Esophagus muscularis mucosa (tissue), 4 donors: ENCODE data around the gene PLPPR3. TPM values are rescaled to one million over a fixed set of nuclear protein-coding genes. Genes with fewer than 3 reads are reported as not detected.

Source experiments
- DNase-seq: peaks from one replicate; pipeline ENCODE4 v3.0.0-alpha.2; 2017; ENCODE audit errors: extremely low spot score
- H3K27ac ChIP-seq, 4 donors: fragments of 200-600 bp; sonication (generic); replicated peaks in 1 of 4; 1 replicate in 3 of 4; 2 replicates in 1 of 4; pipeline ENCODE4 v1.5.1; 2016 to 2019; ENCODE audit warnings: mild to moderate bottlenecking in 1 of 4
- H3K27me3 ChIP-seq, 4 donors: fragments of 200-600 bp; sonication (generic); one replicate each; pipeline versions ENCODE4 v1.5.1 to v1.6.0; 2016 to 2019
- H3K36me3 ChIP-seq, 4 donors: fragments of 200-600 bp; sonication (generic); one replicate each; pipeline ENCODE4 v1.5.1; 2016 to 2019
- H3K4me1 ChIP-seq, 4 donors: fragments of 200-600 bp; sonication (generic); one replicate each; pipeline ENCODE4 v1.5.1; 2016 to 2019
- H3K4me3 ChIP-seq, 4 donors: fragments of 200-600 bp; sonication (generic); 1 replicate in 2 of 4; 2 replicates in 2 of 4; pipeline ENCODE4 v1.5.1; 2016 to 2019; ENCODE audit warnings: mild to moderate bottlenecking in 4 of 4, moderate library complexity in 1 of 4
- H3K9me3 ChIP-seq, 4 donors: fragments of 200-600 bp; sonication (generic); 1 replicate in 3 of 4; 2 replicates in 1 of 4; pipeline ENCODE4 v1.5.1; 2016 to 2019
- EP300 ChIP-seq: sonication (generic); formaldehyde crosslinking; IDR thresholded peaks from one replicate; pipeline ENCODE4 v1.6.1; 2017; ENCODE audit warnings: antibody characterized with exemption
- POLR2A ChIP-seq: fragments of 450-650 bp; IDR thresholded peaks from one replicate; pipeline ENCODE4 v1.6.1; 2017; ENCODE audit warnings: antibody characterized with exemption, moderate library complexity, mild to moderate bottlenecking, low read depth
- POLR2AphosphoS5 ChIP-seq, 2 donors: sonication (generic); formaldehyde crosslinking; IDR thresholded peaks; one replicate each; pipeline ENCODE4 v1.6.1; 2017; ENCODE audit warnings: antibody characterized with exemption in 2 of 2
- WGBS: methylation state at CpG from one replicate; pipeline ENCODE4 v1.1.5; 2018; 5-methylcytosine and 5-hydroxymethylcytosine counted together
- intact Hi-C: fragments of 100-400 bp; cut with DNase I; formaldehyde crosslinking; loops from one replicate; pipeline ENCODE4 v1.15.1; 2023
- total RNA-seq, 4 donors: library from RNA; depleted of rRNA; stranded (reverse); fragments of >200 nt; gene quantifications; one replicate each; pipeline versions ENCODE4 v1.1.0 to v1.2.1, GENCODE V29; 2016
- TF ChIP-seq, protein P1 (sequence below), 3 experiments: fragments of 200-600 bp in 2 of 3; fragments of 450-650 bp in 1 of 3; sonication (generic) in 2 of 3; IDR thresholded peaks; one replicate each; pipeline ENCODE4 v1.5.1; 2017 to 2019; ENCODE audit warnings: antibody characterized with exemption in 3 of 3, mild to moderate bottlenecking in 2 of 3, moderate library complexity in 1 of 3

The PLPPR3 gene
- total RNA-seq, 4 donors from 2014 or later = not detected

DNA sequence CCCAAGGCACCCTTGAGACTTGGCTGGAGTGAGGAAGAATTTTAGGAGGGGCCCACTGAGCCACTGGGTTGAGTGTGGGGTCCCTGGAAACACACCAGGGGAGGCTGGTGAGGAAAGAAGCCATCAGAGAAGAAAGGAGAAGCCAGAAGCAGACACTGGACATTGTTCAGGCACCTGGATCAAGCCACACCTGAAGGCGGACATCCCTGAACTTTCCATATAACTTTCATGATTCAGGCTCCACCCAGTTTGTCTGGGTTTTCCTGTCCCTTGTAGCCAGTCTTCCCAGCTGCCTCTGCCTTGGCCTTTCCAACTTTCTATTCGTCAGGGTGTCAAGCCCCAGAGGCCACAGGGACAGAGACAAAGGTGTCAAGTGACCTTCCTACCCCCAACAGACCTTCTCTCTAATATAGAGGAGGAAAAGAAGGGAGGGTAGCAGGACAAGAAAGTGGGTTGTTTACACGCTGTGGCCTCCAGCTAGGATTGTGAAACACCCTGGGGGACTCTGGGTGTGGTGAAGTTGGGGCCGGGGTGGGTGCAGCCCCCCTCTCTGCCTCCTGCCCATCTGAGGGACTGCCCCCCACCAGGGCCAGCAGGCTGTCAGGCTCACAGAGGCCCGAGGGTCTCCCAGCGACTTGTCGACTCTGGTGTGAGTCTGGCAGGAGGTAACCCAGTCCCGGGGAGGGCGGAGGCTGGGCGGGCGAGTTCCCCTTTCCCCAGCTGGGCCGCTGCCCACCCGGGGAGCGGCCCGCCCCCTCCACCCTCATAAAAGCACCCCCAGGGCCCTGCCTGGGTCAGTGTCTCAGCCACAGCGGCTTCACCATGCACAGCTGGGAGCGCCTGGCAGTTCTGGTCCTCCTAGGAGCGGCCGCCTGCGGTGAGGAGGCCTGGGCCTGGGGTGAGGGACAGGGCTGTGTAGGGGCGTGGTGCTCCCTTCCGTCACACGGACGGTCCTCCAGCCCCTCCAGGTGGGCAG lies 37.4 kb upstream of the PLPPR3 start, which contains the start of gene CFD:
Gene CFD (plus strand): TSS at position 797 of the 976 bp plus-strand sequence. CDS start 26 bp downstream, at position 823.
- no peak for DNase-seq
- intact Hi-C loops = loop anchor here (2.0 kb wide), 1 partner anchor 62 kb away; no protein-coding TSS in a partner anchor
- TF ChIP-seq POLR2A (peak; percentile 56), POLR2AphosphoS5 (IDR thresholded peaks at IDR 0.05) (peak; percentile 27 to 85)
- TF ChIP-seq, protein P1, sequence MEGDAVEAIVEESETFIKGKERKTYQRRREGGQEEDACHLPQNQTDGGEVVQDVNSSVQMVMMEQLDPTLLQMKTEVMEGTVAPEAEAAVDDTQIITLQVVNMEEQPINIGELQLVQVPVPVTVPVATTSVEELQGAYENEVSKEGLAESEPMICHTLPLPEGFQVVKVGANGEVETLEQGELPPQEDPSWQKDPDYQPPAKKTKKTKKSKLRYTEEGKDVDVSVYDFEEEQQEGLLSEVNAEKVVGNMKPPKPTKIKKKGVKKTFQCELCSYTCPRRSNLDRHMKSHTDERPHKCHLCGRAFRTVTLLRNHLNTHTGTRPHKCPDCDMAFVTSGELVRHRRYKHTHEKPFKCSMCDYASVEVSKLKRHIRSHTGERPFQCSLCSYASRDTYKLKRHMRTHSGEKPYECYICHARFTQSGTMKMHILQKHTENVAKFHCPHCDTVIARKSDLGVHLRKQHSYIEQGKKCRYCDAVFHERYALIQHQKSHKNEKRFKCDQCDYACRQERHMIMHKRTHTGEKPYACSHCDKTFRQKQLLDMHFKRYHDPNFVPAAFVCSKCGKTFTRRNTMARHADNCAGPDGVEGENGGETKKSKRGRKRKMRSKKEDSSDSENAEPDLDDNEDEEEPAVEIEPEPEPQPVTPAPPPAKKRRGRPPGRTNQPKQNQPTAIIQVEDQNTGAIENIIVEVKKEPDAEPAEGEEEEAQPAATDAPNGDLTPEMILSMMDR (IDR thresholded peaks at IDR 0.05) = no peak
- Histone ChIP-seq H3K4me1 (peaks cover 16 to 45% (median 42%) of the 10 kb centered on the region in 4 donors), H3K36me3 (no peaks in the 10 kb centered on the region), H3K27ac (peak within 1 kb of the TSS; percentile 58 to 79 (median 66)), H3K9me3 (no peaks in the 10 kb centered on the region), H3K4me3 (peak within 1 kb of the TSS; percentile 47 to 63 (median 48)), H3K27me3 (peaks cover 0 to 83% (median 29%) of the 10 kb centered on the region in 4 donors)
- 49% methylated on average over 12 of the region's 24 CpGs for WGBS

DNA sequence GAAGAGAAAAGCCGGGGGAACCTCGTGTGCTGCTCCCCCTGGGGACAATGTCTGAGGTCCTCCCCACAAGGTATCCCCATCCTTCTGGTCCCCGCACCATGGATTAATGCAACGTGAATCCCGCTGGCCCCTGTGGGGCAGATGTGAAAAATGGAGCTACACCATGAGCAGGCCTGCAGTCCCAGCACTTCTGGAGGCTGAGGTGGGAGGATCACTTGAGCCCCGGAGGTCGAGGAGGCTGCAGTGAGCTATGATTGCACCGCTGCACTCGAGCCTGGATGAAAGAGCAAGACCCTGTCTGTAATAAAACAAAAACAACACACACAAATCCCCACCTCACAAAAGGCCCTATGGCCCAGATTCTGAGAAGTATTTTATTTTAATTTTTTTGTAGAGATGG lies 36.5 kb upstream of the PLPPR3 start:
- H3K4me1 ChIP-seq = peaks cover 11 to 36% (median 35%) of the 10 kb centered on the region in 4 donors
- H3K27me3 ChIP-seq = peaks cover 0 to 88% (median 31%) of the 10 kb centered on the region in 4 donors
- no peak for DNase-seq
- no peak overlapping the region for H3K4me3 ChIP-seq
- TF ChIP-seq EP300 (no peak), POLR2AphosphoS5 (IDR thresholded peaks at IDR 0.05) (no peak), POLR2A (no peak)
- TF ChIP-seq, protein P1 (IDR thresholded peaks at IDR 0.05) = no peak
- intact Hi-C loops = loop anchor here (2.0 kb wide), 1 partner anchor 63 kb away; no protein-coding TSS in a partner anchor
- no peaks in the 10 kb centered on the region for H3K9me3 ChIP-seq
- 92% methylated on average over 9 of the region's 9 CpGs for WGBS
- no peaks in the 10 kb centered on the region for H3K36me3 ChIP-seq
- peak overlapping the region in 2 of 4 donors; percentile 65 to 79 for H3K27ac ChIP-seq

DNA sequence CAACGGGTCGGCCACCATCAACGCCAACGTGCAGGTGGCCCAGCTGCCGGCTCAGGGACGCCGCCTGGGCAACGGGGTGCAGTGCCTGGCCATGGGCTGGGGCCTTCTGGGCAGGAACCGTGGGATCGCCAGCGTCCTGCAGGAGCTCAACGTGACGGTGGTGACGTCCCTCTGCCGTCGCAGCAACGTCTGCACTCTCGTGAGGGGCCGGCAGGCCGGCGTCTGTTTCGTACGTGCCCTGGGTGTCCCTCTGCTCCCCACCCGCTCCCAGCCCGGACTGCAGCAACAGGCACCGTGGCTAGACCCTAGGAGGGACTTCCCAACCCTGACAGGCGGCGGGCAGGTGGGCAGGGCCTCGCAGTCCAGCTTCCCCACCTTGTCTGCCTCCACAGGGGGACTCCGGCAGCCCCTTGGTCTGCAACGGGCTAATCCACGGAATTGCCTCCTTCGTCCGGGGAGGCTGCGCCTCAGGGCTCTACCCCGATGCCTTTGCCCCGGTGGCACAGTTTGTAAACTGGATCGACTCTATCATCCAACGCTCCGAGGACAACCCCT lies 33.9 kb upstream of the PLPPR3 start:
- no peak overlapping the region for H3K4me3 ChIP-seq
- H3K27ac ChIP-seq = no peak overlapping the region
- H3K36me3 ChIP-seq = no peaks in the 10 kb centered on the region
- intact Hi-C loops = no loop called here
- peaks cover 11 to 36% (median 30%) of the 10 kb centered on the region in 4 donors for H3K4me1 ChIP-seq
- DNase-seq = no peak
- H3K9me3 ChIP-seq = no peaks in the 10 kb centered on the region
- TF ChIP-seq POLR2A (no peak), POLR2AphosphoS5 (IDR thresholded peaks at IDR 0.05) (no peak), EP300 (no peak)
- TF ChIP-seq, protein P1 (IDR thresholded peaks at IDR 0.05) = no peak
- peaks cover 0 to 84% (median 31%) of the 10 kb centered on the region in 4 donors for H3K27me3 ChIP-seq
- WGBS = 73% methylated on average over 27 of the region's 40 CpGs

DNA sequence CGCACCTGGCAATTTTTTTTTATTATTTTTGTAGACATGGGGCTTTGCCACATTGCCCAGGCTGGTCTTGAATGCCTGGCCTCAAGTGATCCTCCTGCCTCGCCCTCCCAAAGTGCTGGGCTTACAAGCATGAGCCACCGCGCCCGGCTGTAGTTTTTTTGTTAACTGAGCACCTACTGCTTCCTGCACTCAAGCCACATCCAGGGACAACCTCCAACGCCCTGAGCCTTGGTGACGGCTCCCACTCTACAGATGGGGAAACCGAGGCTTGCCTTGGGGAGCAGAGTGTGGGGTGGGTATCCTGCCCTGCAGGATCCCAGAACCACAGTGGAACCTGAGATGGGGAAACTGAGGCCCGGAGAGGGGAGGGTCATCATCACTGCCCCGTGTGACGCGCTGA lies 33.4 kb upstream of the PLPPR3 start:
- no peaks in the 10 kb centered on the region for H3K9me3 ChIP-seq
- H3K36me3 ChIP-seq = no peaks in the 10 kb centered on the region
- no peak for DNase-seq
- peaks cover 0 to 79% (median 27%) of the 10 kb centered on the region in 4 donors for H3K27me3 ChIP-seq
- no peak overlapping the region for H3K4me3 ChIP-seq
- intact Hi-C loops = no loop called here
- TF ChIP-seq EP300 = no peak
- TF ChIP-seq POLR2AphosphoS5 (IDR thresholded peaks at IDR 0.05) = no peak
- TF ChIP-seq, protein P1 (IDR thresholded peaks at IDR 0.05) = no peak
- TF ChIP-seq POLR2A = no peak
- peaks cover 9 to 36% (median 30%) of the 10 kb centered on the region in 4 donors for H3K4me1 ChIP-seq
- WGBS = 90% methylated on average over 7 of the region's 12 CpGs
- no peak overlapping the region for H3K27ac ChIP-seq
